HepG2 (cell line): ENCODE measurements around the gene S100P. TPM values are rescaled to one million over a fixed set of nuclear protein-coding genes. Genes with fewer than 3 reads are reported as not detected.
A peak's percentile ranks its signal among the peaks of the same experiment; 100 is the strongest.

ENCODE experiments used
- CREM ChIP-seq, 2 experiments: sonication (generic) in 1 of 2; formaldehyde crosslinking in 1 of 2; IDR thresholded peaks; 2 replicates each; pipeline versions ENCODE4 v1.4.0 to v1.6.1; 2016 to 2020; ENCODE audit warnings: antibody characterized with exemption in 1 of 2, mild to moderate bottlenecking in 1 of 2, missing genetic modification reagents in 1 of 2
- ELF3 ChIP-seq: IDR thresholded peaks from 2 replicates; pipeline ENCODE4 v1.6.1; 2016; ENCODE audit warnings: missing genetic modification reagents, missing compliant biosample characterization
- NAIF1 ChIP-seq: sonication (generic); formaldehyde crosslinking; IDR thresholded peaks from 2 replicates; pipeline ENCODE4 v1.5.0; 2020; ENCODE audit warnings: mild to moderate bottlenecking, missing genetic modification reagents, borderline replicate concordance
- PHB2 ChIP-seq: fragments of 450-650 bp; IDR thresholded peaks from 2 replicates; pipeline ENCODE4 v1.6.1; 2018; ENCODE audit not compliant: partially characterized antibody
- POLR2A ChIP-seq, 2 experiments: IDR thresholded peaks; 2 replicates each; pipeline ENCODE4 v1.6.1; 2011; ENCODE audit warnings: low read depth in 2 of 2, low read length in 2 of 2, mild to moderate bottlenecking in 1 of 2, moderate library complexity in 1 of 2; ENCODE audit not compliant: insufficient read depth in 1 of 2
- TCF12 ChIP-seq, 2 experiments: fragments of 450-650 bp in 1 of 2; sonication (generic) in 1 of 2; formaldehyde crosslinking in 1 of 2; IDR thresholded peaks; 2 replicates each; pipeline versions ENCODE4 v1.6.1 to v1.8.0; 2017 to 2022; ENCODE audit warnings: antibody characterized with exemption in 1 of 2, mild to moderate bottlenecking in 1 of 2, missing genetic modification reagents in 1 of 2, moderate library complexity in 1 of 2
- ZBTB7B ChIP-seq: sonication (generic); formaldehyde crosslinking; IDR thresholded peaks from 2 replicates; pipeline ENCODE4 v1.4.0; 2020; ENCODE audit warnings: missing genetic modification reagents
- ZKSCAN8 ChIP-seq: IDR thresholded peaks from 2 replicates; pipeline ENCODE4 v1.6.1; 2016; ENCODE audit warnings: borderline replicate concordance, missing genetic modification reagents, missing compliant biosample characterization
- ZNF335 ChIP-seq: sonication (generic); formaldehyde crosslinking; IDR thresholded peaks from 2 replicates; pipeline ENCODE4 v1.4.0; 2020; ENCODE audit warnings: missing genetic modification reagents
- ZNF367 ChIP-seq: sonication (generic); formaldehyde crosslinking; IDR thresholded peaks from 2 replicates; pipeline ENCODE4 v1.4.0; 2020; ENCODE audit warnings: missing genetic modification reagents, borderline replicate concordance
- ZNF792 ChIP-seq: IDR thresholded peaks from 2 replicates; pipeline ENCODE4 v1.6.1; 2016
- ZNF891 ChIP-seq: sonication (generic); formaldehyde crosslinking; IDR thresholded peaks from 2 replicates; pipeline ENCODE4 v1.5.0; 2020; ENCODE audit warnings: mild to moderate bottlenecking, missing genetic modification reagents
- polyA plus RNA-seq, 8 experiments: library from polyadenylated mRNA; depleted of rRNA in 3 of 8; stranded (reverse) in 7 of 8; unstranded in 1 of 8; fragments of >200 nt; fragmentation: Illumina TruSeq in 4 of 8; extraction: Trizol in 4 of 8; gene quantifications; 2 replicates each; pipeline versions ENCODE4 v1.2.1 to v1.2.3, GENCODE V29; 2011 to 2016; ENCODE audit warnings: low read depth in 4 of 8, missing spikeins in 1 of 8, mixed read lengths in 1 of 8; ENCODE audit not compliant: insufficient read depth in 1 of 8
- total RNA-seq, 5 experiments: library from RNA; depleted of rRNA; stranded (reverse); fragments of >200 nt; fragmentation: Illumina TruSeq; extraction: Trizol; gene quantifications; 2 replicates each; pipeline ENCODE4 v1.2.3, GENCODE V29; 2016; ENCODE audit warnings: low read depth in 1 of 5
- TF ChIP-seq, protein P1 (sequence below): sonication (generic); formaldehyde crosslinking; IDR thresholded peaks from 2 replicates; pipeline ENCODE4 v1.5.1; 2020; ENCODE audit warnings: missing genetic modification reagents, mild to moderate bottlenecking, borderline replicate concordance
- TF ChIP-seq, protein P2 (sequence below): sonication (generic); formaldehyde crosslinking; IDR thresholded peaks from 2 replicates; pipeline ENCODE4 v1.4.0; 2020; ENCODE audit warnings: missing genetic modification reagents, borderline replicate concordance
- TF ChIP-seq, protein P3 (sequence below): sonication (generic); formaldehyde crosslinking; IDR thresholded peaks from 2 replicates; pipeline ENCODE4 v1.4.0; 2020; ENCODE audit warnings: missing genetic modification reagents
- TF ChIP-seq, protein P4 (sequence below): sonication (generic); formaldehyde crosslinking; IDR thresholded peaks from 2 replicates; pipeline ENCODE4 v1.8.0; 2022; ENCODE audit warnings: missing genetic modification reagents, mild to moderate bottlenecking, moderate library complexity, borderline replicate concordance

The S100P gene
- total and polyA plus RNA-seq, 2 of the 13 experiments (the other 11 are each of a cell fraction or from before 2014, with no cell fraction given), result 278 to 1,649 TPM

DNA sequence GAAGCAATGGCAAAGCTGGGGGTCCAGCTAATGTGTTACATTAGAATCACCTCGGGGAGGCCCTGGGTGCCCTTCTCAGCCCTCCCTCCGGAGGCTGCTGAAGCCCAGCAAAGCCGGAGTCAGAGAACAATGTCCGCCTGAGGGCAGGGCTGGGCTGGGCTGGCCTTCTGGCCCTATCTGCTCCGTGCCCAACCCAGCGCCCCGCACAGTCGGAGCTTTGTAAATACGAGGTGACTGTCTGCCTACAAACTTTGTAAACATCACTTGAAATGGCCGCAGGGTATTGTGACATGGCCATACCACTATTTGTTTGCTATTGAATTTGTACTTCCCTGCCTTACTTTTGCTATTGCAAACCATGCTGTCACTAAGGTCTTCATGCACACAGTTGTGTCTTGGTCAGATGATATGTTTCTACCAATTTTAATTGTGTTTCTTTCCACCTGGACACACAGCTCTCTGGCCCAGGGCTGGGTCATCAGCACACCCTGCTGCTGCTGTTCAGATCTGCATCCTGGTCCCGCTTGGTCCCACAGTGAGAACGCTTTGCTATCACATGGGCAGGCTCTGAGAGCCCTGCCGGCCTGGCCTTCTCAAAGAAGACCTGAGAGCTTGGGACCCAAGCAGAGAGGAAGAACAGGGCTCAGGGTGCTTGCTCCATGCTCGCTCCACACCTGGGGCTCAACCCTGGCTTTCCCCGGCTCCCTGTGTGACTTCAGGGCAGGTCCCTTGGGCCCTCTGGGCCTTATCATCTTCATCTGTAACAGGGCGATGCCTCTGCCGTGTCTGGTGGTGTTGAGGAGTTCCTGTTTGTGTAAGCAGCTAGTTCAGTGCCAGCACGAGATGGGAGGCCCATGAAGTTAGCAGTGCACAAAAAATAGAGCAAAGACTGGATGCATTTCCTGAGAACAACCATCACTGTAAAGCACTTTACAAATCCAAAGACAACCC lies 2.3 kb downstream of the S100P start (continued):
- TF ChIP-seq, protein P1, sequence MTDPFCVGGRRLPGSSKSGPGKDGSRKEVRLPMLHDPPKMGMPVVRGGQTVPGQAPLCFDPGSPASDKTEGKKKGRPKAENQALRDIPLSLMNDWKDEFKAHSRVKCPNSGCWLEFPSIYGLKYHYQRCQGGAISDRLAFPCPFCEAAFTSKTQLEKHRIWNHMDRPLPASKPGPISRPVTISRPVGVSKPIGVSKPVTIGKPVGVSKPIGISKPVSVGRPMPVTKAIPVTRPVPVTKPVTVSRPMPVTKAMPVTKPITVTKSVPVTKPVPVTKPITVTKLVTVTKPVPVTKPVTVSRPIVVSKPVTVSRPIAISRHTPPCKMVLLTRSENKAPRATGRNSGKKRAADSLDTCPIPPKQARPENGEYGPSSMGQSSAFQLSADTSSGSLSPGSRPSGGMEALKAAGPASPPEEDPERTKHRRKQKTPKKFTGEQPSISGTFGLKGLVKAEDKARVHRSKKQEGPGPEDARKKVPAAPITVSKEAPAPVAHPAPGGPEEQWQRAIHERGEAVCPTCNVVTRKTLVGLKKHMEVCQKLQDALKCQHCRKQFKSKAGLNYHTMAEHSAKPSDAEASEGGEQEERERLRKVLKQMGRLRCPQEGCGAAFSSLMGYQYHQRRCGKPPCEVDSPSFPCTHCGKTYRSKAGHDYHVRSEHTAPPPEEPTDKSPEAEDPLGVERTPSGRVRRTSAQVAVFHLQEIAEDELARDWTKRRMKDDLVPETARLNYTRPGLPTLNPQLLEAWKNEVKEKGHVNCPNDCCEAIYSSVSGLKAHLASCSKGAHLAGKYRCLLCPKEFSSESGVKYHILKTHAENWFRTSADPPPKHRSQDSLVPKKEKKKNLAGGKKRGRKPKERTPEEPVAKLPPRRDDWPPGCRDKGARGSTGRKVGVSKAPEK, result peak; percentile 96; the same call in 1 of the 2 replicates
- peak in 1 of 2 experiments; percentile 67; a peak in 2 of 4 replicates for TF ChIP-seq POLR2A (IDR thresholded peaks at IDR 0.05; ENCODE audit: insufficient read depth in 1 of 2, low read depth in 2 of 2, low read length in 2 of 2)
- no peak for TF ChIP-seq PHB2
- TF ChIP-seq CREM (IDR thresholded peaks at IDR 0.05), result peak; percentile 88
- no peak for TF ChIP-seq CREM (CRISPR knock-in tag; IDR thresholded peaks at IDR 0.05)
- 0 out of 2 replicates have a peak, but pooled peaks have one; percentile 25 for TF ChIP-seq ZNF367
- TF ChIP-seq ZKSCAN8, result peak; percentile 93
- TF ChIP-seq ZNF891 (CRISPR knock-in tag), result 0 out of 2 replicates have a peak, but pooled peaks have one; percentile 36
- peak; percentile 95 for TF ChIP-seq ELF3
- TF ChIP-seq, protein P2, sequence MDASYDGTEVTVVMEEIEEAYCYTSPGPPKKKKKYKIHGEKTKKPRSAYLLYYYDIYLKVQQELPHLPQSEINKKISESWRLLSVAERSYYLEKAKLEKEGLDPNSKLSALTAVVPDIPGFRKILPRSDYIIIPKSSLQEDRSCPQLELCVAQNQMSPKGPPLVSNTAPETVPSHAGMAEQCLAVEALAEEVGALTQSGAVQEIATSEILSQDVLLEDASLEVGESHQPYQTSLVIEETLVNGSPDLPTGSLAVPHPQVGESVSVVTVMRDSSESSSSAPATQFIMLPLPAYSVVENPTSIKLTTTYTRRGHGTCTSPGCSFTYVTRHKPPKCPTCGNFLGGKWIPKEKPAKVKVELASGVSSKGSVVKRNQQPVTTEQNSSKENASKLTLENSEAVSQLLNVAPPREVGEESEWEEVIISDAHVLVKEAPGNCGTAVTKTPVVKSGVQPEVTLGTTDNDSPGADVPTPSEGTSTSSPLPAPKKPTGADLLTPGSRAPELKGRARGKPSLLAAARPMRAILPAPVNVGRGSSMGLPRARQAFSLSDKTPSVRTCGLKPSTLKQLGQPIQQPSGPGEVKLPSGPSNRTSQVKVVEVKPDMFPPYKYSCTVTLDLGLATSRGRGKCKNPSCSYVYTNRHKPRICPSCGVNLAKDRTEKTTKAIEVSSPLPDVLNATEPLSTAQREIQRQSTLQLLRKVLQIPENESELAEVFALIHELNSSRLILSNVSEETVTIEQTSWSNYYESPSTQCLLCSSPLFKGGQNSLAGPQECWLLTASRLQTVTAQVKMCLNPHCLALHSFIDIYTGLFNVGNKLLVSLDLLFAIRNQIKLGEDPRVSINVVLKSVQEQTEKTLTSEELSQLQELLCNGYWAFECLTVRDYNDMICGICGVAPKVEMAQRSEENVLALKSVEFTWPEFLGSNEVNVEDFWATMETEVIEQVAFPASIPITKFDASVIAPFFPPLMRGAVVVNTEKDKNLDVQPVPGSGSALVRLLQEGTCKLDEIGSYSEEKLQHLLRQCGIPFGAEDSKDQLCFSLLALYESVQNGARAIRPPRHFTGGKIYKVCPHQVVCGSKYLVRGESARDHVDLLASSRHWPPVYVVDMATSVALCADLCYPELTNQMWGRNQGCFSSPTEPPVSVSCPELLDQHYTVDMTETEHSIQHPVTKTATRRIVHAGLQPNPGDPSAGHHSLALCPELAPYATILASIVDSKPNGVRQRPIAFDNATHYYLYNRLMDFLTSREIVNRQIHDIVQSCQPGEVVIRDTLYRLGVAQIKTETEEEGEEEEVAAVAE, result peak; percentile 66; the same call in 1 of the 2 replicates
- TF ChIP-seq, protein P3, sequence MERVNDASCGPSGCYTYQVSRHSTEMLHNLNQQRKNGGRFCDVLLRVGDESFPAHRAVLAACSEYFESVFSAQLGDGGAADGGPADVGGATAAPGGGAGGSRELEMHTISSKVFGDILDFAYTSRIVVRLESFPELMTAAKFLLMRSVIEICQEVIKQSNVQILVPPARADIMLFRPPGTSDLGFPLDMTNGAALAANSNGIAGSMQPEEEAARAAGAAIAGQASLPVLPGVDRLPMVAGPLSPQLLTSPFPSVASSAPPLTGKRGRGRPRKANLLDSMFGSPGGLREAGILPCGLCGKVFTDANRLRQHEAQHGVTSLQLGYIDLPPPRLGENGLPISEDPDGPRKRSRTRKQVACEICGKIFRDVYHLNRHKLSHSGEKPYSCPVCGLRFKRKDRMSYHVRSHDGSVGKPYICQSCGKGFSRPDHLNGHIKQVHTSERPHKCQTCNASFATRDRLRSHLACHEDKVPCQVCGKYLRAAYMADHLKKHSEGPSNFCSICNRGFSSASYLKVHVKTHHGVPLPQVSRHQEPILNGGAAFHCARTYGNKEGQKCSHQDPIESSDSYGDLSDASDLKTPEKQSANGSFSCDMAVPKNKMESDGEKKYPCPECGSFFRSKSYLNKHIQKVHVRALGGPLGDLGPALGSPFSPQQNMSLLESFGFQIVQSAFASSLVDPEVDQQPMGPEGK, result peak; percentile 65; the same call in 1 of the 2 replicates
- TF ChIP-seq ZNF335 (CRISPR knock-in tag), result peak; percentile 87
- TF ChIP-seq, protein P4, sequence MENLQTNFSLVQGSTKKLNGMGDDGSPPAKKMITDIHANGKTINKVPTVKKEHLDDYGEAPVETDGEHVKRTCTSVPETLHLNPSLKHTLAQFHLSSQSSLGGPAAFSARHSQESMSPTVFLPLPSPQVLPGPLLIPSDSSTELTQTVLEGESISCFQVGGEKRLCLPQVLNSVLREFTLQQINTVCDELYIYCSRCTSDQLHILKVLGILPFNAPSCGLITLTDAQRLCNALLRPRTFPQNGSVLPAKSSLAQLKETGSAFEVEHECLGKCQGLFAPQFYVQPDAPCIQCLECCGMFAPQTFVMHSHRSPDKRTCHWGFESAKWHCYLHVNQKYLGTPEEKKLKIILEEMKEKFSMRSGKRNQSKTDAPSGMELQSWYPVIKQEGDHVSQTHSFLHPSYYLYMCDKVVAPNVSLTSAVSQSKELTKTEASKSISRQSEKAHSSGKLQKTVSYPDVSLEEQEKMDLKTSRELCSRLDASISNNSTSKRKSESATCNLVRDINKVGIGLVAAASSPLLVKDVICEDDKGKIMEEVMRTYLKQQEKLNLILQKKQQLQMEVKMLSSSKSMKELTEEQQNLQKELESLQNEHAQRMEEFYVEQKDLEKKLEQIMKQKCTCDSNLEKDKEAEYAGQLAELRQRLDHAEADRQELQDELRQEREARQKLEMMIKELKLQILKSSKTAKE (CRISPR knock-in tag), result no peak
- TF ChIP-seq TCF12 (IDR thresholded peaks at IDR 0.05), result no peak
- TF ChIP-seq TCF12 (CRISPR knock-in tag; IDR thresholded peaks at IDR 0.05), result peak; percentile 93
- TF ChIP-seq ZNF792 (CRISPR knock-in tag), result peak; percentile 95
- TF ChIP-seq ZBTB7B, result peak; percentile 96
- no peak for TF ChIP-seq NAIF1 (CRISPR knock-in tag)
